ENCODE measurements around the gene TET1. TPM values are rescaled to one million over a fixed set of nuclear protein-coding genes. Genes with fewer than 3 reads are reported as not detected.

The TET1 gene
- total and polyA plus RNA-seq, 9 of the 15 experiments (the other 6 are each of a cell fraction or from before 2014, with no cell fraction given) = 2.6 to 21.3 (median 11.6) TPM

DNA sequence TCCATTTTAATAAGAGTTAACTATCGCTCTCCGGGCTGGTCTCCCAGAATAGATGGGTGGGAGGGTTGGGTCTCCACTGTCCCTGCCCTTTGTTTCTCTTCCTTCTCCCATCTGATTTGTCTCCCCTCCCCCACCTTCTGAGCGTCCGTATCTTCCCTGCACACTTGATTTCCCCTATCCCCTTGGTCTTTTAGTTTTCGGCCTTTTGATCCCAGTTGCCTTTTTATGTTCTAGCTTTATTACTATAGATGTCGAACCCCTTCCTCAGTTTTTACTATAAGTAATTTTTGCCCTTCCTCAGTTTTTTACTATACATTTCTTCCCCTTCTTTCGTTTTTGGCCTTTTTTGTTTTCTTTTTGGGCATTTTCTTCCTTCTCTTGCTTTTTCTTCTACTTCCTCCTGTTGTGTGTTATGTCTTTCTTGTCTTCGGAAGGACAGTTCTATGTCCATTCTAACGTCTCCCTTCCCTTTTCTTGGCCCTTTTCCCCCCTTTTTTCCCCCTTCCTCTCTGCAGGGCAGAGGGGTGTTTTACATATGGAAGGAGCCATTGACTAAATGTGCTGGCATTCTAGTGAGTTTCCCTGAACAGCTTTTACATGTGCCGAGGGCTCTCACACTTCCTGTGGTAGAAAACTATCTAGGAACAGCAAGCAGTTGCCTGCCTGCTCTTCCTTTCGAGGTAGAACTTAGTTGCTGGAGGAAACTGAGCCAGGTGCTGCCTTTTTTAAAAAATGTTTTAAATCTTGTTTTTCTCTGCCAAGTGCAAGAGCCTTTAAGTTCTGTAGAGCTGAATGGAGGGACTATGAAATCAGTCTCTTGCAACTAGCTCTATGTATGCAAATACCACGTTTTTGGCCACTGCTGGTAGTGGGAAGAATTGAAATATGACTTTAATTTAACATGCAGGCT, 2.8 kb downstream of the TET1 start (continued):
- TF ChIP-seq, protein P1, sequence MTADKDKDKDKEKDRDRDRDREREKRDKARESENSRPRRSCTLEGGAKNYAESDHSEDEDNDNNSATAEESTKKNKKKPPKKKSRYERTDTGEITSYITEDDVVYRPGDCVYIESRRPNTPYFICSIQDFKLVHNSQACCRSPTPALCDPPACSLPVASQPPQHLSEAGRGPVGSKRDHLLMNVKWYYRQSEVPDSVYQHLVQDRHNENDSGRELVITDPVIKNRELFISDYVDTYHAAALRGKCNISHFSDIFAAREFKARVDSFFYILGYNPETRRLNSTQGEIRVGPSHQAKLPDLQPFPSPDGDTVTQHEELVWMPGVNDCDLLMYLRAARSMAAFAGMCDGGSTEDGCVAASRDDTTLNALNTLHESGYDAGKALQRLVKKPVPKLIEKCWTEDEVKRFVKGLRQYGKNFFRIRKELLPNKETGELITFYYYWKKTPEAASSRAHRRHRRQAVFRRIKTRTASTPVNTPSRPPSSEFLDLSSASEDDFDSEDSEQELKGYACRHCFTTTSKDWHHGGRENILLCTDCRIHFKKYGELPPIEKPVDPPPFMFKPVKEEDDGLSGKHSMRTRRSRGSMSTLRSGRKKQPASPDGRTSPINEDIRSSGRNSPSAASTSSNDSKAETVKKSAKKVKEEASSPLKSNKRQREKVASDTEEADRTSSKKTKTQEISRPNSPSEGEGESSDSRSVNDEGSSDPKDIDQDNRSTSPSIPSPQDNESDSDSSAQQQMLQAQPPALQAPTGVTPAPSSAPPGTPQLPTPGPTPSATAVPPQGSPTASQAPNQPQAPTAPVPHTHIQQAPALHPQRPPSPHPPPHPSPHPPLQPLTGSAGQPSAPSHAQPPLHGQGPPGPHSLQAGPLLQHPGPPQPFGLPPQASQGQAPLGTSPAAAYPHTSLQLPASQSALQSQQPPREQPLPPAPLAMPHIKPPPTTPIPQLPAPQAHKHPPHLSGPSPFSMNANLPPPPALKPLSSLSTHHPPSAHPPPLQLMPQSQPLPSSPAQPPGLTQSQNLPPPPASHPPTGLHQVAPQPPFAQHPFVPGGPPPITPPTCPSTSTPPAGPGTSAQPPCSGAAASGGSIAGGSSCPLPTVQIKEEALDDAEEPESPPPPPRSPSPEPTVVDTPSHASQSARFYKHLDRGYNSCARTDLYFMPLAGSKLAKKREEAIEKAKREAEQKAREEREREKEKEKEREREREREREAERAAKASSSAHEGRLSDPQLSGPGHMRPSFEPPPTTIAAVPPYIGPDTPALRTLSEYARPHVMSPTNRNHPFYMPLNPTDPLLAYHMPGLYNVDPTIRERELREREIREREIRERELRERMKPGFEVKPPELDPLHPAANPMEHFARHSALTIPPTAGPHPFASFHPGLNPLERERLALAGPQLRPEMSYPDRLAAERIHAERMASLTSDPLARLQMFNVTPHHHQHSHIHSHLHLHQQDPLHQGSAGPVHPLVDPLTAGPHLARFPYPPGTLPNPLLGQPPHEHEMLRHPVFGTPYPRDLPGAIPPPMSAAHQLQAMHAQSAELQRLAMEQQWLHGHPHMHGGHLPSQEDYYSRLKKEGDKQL (CRISPR knock-in tag; IDR thresholded peaks at IDR 0.05; ENCODE audit: borderline replicate concordance) = no peak
- no peak for TF ChIP-seq ERF (CRISPR knock-in tag; IDR thresholded peaks at IDR 0.05)
- TF ChIP-seq ZNF707 (CRISPR knock-in tag; conservative IDR thresholded peaks at IDR 0.05) = no peak
- TF ChIP-seq, protein P2, sequence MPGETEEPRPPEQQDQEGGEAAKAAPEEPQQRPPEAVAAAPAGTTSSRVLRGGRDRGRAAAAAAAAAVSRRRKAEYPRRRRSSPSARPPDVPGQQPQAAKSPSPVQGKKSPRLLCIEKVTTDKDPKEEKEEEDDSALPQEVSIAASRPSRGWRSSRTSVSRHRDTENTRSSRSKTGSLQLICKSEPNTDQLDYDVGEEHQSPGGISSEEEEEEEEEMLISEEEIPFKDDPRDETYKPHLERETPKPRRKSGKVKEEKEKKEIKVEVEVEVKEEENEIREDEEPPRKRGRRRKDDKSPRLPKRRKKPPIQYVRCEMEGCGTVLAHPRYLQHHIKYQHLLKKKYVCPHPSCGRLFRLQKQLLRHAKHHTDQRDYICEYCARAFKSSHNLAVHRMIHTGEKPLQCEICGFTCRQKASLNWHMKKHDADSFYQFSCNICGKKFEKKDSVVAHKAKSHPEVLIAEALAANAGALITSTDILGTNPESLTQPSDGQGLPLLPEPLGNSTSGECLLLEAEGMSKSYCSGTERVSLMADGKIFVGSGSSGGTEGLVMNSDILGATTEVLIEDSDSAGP (CRISPR knock-in tag; IDR thresholded peaks at IDR 0.05) = no peak
- TF ChIP-seq HDAC8 (tag; IDR thresholded peaks at IDR 0.05) = no peak
- no peak for TF ChIP-seq ILK (tag; IDR thresholded peaks at IDR 0.05; ENCODE audit: borderline replicate concordance, low read depth)
- TF ChIP-seq HDAC1 (IDR thresholded peaks at IDR 0.05) = peak; percentile 35 to 88; a peak in 2 of 4 replicates
- TF ChIP-seq ZC3H8 (IDR thresholded peaks at IDR 0.05) = peak; percentile 71; the same call in 1 of the 2 replicates
- peak in 1 of 2 experiments; percentile 57; a peak in 2 of 4 replicates for TF ChIP-seq FOXA3 (CRISPR knock-in tag; conservative IDR thresholded peaks at IDR 0.05 in 1 of 2, IDR thresholded peaks at IDR 0.05 in 1 of 2)
- TF ChIP-seq TAF1 (IDR thresholded peaks at IDR 0.05; ENCODE audit: control insufficient read depth, extremely low read depth, insufficient read depth, low read length, severe bottlenecking) = no peak
- TF ChIP-seq PRDM10 (IDR thresholded peaks at IDR 0.05; ENCODE audit: partially characterized antibody) = peak; percentile 76
- peak; percentile 98; the same call in 1 of the 2 replicates for TF ChIP-seq TRIM25 (IDR thresholded peaks at IDR 0.05; ENCODE audit: borderline replicate concordance)

Measured in K562 (cell line).